Spleen (tissue), 13 donors: ENCODE results near the gene GCNT3. TPM values are rescaled to one million over a fixed set of nuclear protein-coding genes. Genes with fewer than 3 reads are reported as not detected.

Experiments
- DNase-seq: peaks from one replicate; pipeline ENCODE4 v3.0.0-alpha.2; 2020
- H3K27ac ChIP-seq, 8 donors: fragments of 200-600 bp; sonication (generic) in 7 of 8; 1 replicate in 4 of 8; 2 replicates in 4 of 8; pipeline versions ENCODE4 v1.5.0 to v1.8.0; 2016 to 2021; ENCODE audit warnings: inconsistent platforms in 4 of 8, mild to moderate bottlenecking in 4 of 8, moderate library complexity in 1 of 8
- H3K27me3 ChIP-seq, 7 donors: fragments of 200-600 bp; sonication (generic) in 6 of 7; replicated peaks in 1 of 7; 1 replicate in 4 of 7; 2 replicates in 3 of 7; pipeline versions ENCODE4 v1.5.0 to v1.8.0; 2016 to 2021; ENCODE audit warnings: inconsistent platforms in 3 of 7, mild to moderate bottlenecking in 1 of 7
- H3K36me3 ChIP-seq, 6 donors: fragments of 200-600 bp; sonication (generic) in 5 of 6; 1 replicate in 4 of 6; 2 replicates in 2 of 6; pipeline versions ENCODE4 v1.5.0 to v1.8.0; 2016 to 2021; ENCODE audit warnings: inconsistent platforms in 2 of 6
- H3K4me1 ChIP-seq, 6 donors: fragments of 200-600 bp; sonication (generic) in 5 of 6; 1 replicate in 3 of 6; 2 replicates in 3 of 6; pipeline versions ENCODE4 v1.5.0 to v1.8.0; 2016 to 2021; ENCODE audit warnings: inconsistent platforms in 3 of 6
- H3K4me3 ChIP-seq, 8 donors: fragments of 200-600 bp; sonication (generic) in 7 of 8; 1 replicate in 4 of 8; 2 replicates in 4 of 8; pipeline versions ENCODE4 v1.5.0 to v1.8.0; 2016 to 2021; ENCODE audit warnings: inconsistent platforms in 4 of 8, mild to moderate bottlenecking in 4 of 8, moderate library complexity in 2 of 8
- H3K9me3 ChIP-seq, 8 donors: fragments of 200-600 bp; sonication (generic) in 7 of 8; 1 replicate in 4 of 8; 2 replicates in 4 of 8; pipeline versions ENCODE4 v1.5.0 to v1.8.0; 2016 to 2021; ENCODE audit warnings: inconsistent platforms in 4 of 8
- CTCF ChIP-seq, 11 experiments: fragments of 200-600 bp in 7 of 11; fragments of 450-650 bp in 4 of 11; sonication (generic) in 4 of 11; IDR thresholded peaks in 8 of 11; conservative IDR thresholded peaks in 3 of 11; 1 replicate in 7 of 11; 2 replicates in 4 of 11; pipeline versions ENCODE4 v1.4.0 to v1.8.0; 2016 to 2021; ENCODE audit warnings: antibody characterized with exemption in 11 of 11, inconsistent platforms in 4 of 11, mild to moderate bottlenecking in 1 of 11
- POLR2A ChIP-seq, 3 donors: fragments of 450-650 bp; IDR thresholded peaks; one replicate each; pipeline ENCODE4 v1.5.1; 2017; ENCODE audit warnings: antibody characterized with exemption in 3 of 3, mild to moderate bottlenecking in 1 of 3
- POLR2AphosphoS5 ChIP-seq, 3 donors: sonication (generic); formaldehyde crosslinking; IDR thresholded peaks; one replicate each; pipeline ENCODE4 v1.5.1; 2017; ENCODE audit warnings: antibody characterized with exemption in 3 of 3
- WGBS, 5 donors: extraction: QIAGEN DNeasy Blood & Tissue Kit in 3 of 5; methylation state at CpG; one replicate each; pipeline versions ENCODE4 v1.1.5 to v1.1.7; 2013 to 2018; 5-methylcytosine and 5-hydroxymethylcytosine counted together
- intact Hi-C: fragments of 100-400 bp; cut with DNase I; formaldehyde crosslinking; loops from one replicate; pipeline ENCODE4 v1.15.0; 2023; ENCODE audit warnings: low total_unique reads
- long read RNA-seq, 2 donors: transcript quantifications; one replicate each; lab custom pipeline, GENCODE V29; 2026
- polyA plus RNA-seq, 3 donors: library from polyadenylated mRNA; stranded (reverse); fragments of 200-250 nt; gene quantifications; one replicate each; pipeline ENCODE4 v1.2.1, GENCODE V29; 2013
- total RNA-seq, 7 donors: library from RNA; depleted of rRNA in 3 of 7; stranded (reverse); fragments of >200 nt in 3 of 7; fragmentation: NEBNext Ultra II Directional in 4 of 7; extraction: Animal tissue kit (Norgen Biotek cat#: 25700) in 4 of 7; gene quantifications; one replicate each; pipeline versions ENCODE4 v1.1.0 to v1.2.1, GENCODE V29; 2016 to 2021
- donor health status: healthy with polysubstance abuse.
- donor health status: DM: no; HTN: no; CAD: no; lungs with moderate emphysema.
- donor health status: DM: no; HTN: no; CAD: no.
- donor health status: Bipolar disorder and iron deficiency.
- donor health status: healthy.
- donor health status: DM: no; HTN: no; CAD: no.
- donor health status: DM: yes; HTN: yes; CAD: no.

GCNT3 gene
- 1 to 10 TPM in 1 of 7 donors, under 1 TPM in 3, not detected in 3; 0.15 to 1.4 (median 0.40) TPM for total RNA-seq
- polyA plus RNA-seq: under 1 TPM in 2 of 3 donors, not detected in 1; 0.15 to 0.22 TPM
- long read RNA-seq, donor 1, partial matches to known transcripts: 25 of 91 reads
- long read RNA-seq, donor 1, other reads (novel, unspliced or antisense): 66 of 91 reads
- long read RNA-seq, donor 2, partial matches to known transcripts: 74 of 79 reads
- long read RNA-seq, donor 2, other reads (novel, unspliced or antisense): 5 of 79 reads

DNA sequence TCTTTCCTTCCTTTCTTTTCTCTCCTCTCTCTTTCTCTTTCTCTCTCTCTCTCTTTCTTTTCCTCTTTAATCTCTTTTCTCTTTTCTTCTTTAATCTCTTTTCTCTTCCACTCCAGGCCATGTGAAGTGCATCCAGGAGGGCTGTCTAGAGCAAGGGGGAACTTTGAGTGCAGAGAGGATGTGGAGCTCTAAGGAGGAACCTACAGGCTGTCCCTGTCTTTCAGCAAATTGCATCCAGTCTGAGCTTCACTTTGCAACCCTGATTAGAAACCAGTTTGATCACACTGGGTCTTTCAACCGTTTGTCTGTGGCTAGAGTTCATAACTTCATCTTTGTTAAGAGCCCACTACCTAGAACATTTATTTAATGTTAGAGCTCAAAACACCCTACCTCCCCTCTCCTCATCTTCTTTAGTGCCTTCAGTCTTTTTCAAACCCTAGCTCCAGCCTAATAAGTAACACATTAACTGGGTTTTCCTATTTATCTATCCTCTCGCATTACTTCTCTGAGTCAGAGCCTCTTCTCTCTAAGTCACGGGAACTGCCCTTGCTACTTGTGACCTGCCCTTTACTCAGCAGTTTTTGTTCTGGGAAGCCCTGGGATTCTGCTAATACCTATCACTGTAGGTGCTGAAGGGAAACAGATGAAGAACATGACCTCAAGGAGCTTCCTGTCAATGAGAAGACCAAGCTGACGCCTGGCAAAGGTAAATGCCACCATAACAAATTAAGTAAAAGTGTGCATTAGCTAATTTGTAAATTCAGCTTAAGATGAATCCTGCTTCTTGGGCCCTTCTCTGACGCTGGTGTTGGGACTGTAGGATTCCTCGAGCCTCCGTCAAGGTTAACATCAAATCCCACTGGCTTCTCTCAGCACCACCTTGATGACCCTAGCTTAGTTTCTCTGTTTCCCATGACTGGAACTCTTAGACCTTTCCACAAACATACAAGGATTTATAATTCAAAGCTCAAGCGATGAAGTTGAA, at the start of gene GCNT3:
TSS of gene GCNT3 (plus strand) at position 508 of the 985 bp plus-strand sequence. CDS start 6,456 bp downstream, outside the sequence.
- no peak for TF ChIP-seq POLR2AphosphoS5 (IDR thresholded peaks at IDR 0.05)
- no peak for TF ChIP-seq CTCF (IDR thresholded peaks at IDR 0.05 in 8 of 11, conservative IDR thresholded peaks at IDR 0.05 in 3 of 11)
- no peak for TF ChIP-seq POLR2A (IDR thresholded peaks at IDR 0.05)
- Histone ChIP-seq H3K9me3 (no peaks in the 10 kb centered on the region), H3K4me3 (no peak within 1 kb of the TSS), H3K27me3 (peaks cover 0 to 22% (median 0%) of the 10 kb centered on the region in 7 donors), H3K4me1 (peaks cover 0 to 7% (median 0%) of the 10 kb centered on the region in 6 donors), H3K36me3 (no peaks in the 10 kb centered on the region), H3K27ac (no peak within 1 kb of the TSS)
- DNase-seq: no peak
- intact Hi-C loops: no loop called here
- 72 to 81% (median 78%) methylated on average over 8 of the region's 8 CpGs for WGBS, 5 donors

GRCh38 chr15:59562448-59563186, 49.0 kb upstream of the GCNT3 start:
- peaks cover 0 to 6% (median 0%) of the 10 kb centered on the region in 7 donors for H3K27me3 ChIP-seq
- 86 to 95% (median 93%) methylated on average over 2 of the region's 2 CpGs for WGBS, 5 donors
- TF ChIP-seq CTCF (IDR thresholded peaks at IDR 0.05 in 8 of 11, conservative IDR thresholded peaks at IDR 0.05 in 3 of 11): peak in 1 of 11 experiments; percentile 10
- TF ChIP-seq POLR2A (IDR thresholded peaks at IDR 0.05): no peak
- intact Hi-C loops: no loop called here
- peaks cover 0 to 8% (median 0%) of the 10 kb centered on the region in 8 donors for H3K9me3 ChIP-seq
- no peak for DNase-seq
- H3K4me1 ChIP-seq: no peaks in the 10 kb centered on the region
- no peak overlapping the region for H3K27ac ChIP-seq
- no peak overlapping the region for H3K4me3 ChIP-seq
- no peaks in the 10 kb centered on the region for H3K36me3 ChIP-seq

GRCh38 chr15:59565299-59565698, 46.3 kb upstream of the GCNT3 start:
- intact Hi-C loops: no loop called here

More at GRCh38 chr15:59565299-59565698, 46.3 kb upstream of the GCNT3 start:
- H3K4me1 ChIP-seq: no peaks in the 10 kb centered on the region
- H3K36me3 ChIP-seq: no peaks in the 10 kb centered on the region
- H3K27me3 ChIP-seq: peaks cover 0 to 6% (median 0%) of the 10 kb centered on the region in 7 donors
- TF ChIP-seq CTCF (IDR thresholded peaks at IDR 0.05 in 8 of 11, conservative IDR thresholded peaks at IDR 0.05 in 3 of 11) (no peak), POLR2A (IDR thresholded peaks at IDR 0.05) (no peak), POLR2AphosphoS5 (IDR thresholded peaks at IDR 0.05) (no peak)
- H3K4me3 ChIP-seq: no peak overlapping the region
- DNase-seq: no peak
- H3K27ac ChIP-seq: no peak overlapping the region
- WGBS, 5 donors: 71 to 95% (median 92%) methylated on average over 4 of the region's 4 CpGs
- peaks cover 0 to 8% (median 0%) of the 10 kb centered on the region in 8 donors for H3K9me3 ChIP-seq
